Hindlimb muscle (tissue), 1 donor: ENCODE data around the gene FOXP1. TPM values are rescaled to one million over a fixed set of nuclear protein-coding genes. Genes with fewer than 3 reads are reported as not detected.

Source experiments
- DNase-seq: peaks from one replicate; pipeline ENCODE4 v3.0.0-alpha.2; 2013
- polyA plus RNA-seq: library from polyadenylated mRNA; unstranded; fragments of 120-200 nt; gene quantifications from one replicate; pipeline ENCODE4 v1.2.1, GENCODE V29; 2013; ENCODE audit not compliant: insufficient read length

FOXP1 gene
- polyA plus RNA-seq, 1 donor = 18.2 TPM

DNA sequence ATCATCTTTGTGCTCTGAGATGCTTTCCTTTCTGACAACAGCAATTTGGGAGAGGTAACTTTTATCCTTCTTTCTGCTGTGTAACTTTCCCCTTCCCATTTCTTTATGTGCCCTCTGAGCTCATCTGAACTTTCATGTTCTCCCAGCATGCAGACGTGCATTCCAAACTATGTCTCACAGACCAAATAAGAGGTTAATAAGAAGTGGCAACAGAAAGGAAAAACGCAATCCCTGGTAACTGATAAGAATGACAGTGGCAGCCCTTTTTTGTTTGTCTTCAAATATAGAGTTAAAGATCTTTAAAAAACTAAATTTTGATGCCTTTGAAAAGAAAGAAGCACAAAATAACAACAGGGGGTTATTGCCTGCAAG, 533.4 kb downstream of the FOXP1 start:
- no peak for DNase-seq

DNA sequence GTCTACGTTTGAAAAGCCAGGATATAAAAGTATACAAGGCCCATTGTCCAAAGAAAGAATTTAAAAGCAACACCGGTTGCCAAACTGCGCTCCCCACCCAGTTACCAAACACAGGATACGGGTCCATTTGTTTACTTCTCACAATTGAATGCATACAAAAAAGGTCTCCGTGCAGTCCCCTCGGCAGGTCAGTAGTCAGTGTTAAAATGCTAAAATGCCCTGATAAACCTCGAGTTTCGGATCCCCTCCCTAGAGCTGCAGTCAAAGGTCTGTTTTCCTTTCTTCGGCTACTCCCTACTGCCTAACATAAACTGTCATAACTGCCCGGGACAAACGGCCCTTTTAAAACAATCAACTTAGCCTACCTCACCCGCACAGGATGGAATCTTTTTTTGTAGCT, 534.6 kb downstream of the FOXP1 start:
- no peak for DNase-seq

DNA sequence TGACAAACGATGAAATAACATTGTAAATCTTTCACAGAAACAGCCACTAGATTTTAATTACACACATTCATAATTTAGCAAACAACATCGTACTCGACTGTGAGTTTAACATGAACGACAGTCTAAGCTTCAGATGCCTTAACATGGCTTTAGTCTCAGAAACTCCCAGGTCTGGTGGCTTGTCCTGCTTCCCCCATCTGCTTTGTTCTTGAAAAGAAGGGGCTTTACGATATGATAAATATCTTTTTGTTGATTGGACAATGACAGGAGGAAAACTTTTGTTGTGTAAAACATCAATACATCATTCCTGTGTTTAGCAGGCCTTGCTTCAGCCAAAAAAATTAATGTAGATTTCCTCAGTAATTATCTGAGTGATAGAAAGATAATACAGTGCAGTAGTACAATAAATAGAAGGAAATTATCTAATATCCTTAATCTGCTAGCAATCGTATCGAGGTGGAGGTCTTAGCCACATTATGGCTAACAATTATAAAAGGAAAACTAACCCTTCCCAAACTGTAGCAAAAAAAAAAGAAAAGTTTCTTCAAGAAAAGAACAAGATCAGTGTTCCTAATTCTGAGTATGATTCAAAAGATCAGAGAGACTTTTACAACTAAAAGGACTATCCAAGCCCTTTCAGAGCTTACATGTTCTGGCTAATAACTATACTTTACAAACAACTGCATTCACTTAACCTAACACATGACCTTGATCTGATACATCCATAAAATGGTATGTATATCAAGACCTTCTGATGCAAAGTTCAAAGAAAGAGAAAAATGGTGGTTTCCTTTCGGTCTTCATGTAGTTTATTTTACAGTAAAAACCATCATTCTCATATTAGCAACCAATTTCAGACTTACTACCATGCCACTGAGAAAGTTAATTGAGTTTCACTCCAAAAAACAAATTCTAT, 535.7 kb downstream of the FOXP1 start:
- DNase-seq = no peak

DNA sequence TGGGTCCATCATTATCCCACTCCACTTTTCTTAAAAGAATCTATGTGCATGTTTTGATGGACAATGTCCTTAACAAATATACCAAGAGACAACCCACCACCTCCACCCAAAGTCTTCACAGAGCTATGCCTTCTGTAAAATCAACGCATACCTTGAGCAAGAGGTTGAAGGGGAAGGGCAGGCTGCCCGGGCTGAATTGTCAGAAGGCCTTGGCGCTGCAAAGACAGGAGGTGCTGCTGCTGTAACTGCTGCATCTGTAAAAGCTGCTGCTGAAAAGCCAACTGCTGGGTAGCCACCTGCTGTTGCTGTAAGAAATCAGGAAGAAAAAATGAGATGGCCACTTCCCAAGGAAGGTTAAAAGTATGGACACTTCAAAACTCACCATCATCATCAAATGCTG, 536.7 kb downstream of the FOXP1 start:
- no peak for DNase-seq

DNA sequence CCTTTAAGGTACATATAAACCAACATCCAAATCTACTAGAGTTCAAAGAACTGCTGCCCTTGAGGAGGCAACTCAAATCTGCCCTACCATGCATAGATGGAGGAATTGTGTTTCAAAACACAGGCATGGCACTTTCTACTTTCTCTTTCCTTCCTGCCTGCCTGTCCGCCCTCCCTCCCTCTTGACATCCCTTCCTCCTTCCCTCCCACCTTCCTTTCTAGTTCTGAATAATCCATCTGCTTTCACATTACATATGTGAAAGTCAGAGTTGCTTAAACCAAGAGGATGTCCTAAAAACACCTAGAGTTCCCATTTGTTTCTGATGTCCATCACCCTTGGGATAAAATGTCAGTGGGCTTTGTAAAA, 537.6 kb downstream of the FOXP1 start:
- no peak for DNase-seq

DNA sequence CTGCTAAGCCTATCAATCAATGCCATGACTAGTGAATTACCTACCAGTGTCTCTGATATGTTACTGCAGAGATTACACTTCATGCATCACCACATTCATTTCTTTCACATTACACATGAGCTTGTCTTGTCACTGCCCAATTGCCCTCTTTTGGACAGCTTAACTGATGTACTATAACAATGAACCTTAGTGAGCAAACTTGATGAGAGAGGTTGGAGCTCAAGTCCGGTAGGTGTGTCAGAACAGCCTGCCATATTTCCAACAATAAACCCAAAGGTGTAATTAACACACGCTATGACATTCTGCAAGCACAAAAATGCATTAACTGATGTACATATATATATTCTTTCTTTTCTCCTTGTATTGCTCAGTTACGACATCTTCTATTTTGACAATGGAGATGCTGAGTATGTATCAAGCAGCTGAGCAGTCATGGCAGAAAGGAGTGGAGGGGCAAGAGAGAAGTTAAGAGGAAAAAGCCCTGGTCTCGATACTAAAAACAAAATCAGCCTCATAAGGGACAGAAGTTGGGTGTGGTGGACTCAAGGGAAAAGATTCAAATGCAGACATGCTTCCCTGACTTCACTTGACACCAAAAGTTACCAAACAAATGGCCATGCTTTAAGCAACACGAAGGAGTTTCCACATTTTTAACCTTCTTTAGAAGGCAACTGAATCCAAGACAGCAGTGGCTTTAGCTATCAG, 538.2 kb downstream of the FOXP1 start:
- DNase-seq = no peak

DNA sequence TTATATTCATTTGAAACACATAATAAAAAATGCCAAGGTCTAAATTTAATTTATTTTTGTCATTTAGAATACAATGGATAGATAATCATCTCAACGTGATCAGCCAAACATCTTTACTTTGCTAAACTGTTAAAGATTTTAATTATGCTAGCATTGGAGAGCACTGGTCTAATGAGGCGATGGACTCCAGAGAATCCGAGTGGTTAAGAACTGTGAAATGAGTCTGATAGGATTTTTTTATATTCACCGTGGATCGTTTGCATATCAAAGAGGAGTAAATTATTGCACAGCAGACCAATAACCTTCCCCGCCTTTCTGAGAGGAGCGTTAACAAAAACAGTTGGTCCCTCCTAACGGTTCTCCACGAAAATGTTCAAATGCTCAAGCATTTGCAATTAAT, 540.8 kb downstream of the FOXP1 start:
- no peak for DNase-seq

DNA sequence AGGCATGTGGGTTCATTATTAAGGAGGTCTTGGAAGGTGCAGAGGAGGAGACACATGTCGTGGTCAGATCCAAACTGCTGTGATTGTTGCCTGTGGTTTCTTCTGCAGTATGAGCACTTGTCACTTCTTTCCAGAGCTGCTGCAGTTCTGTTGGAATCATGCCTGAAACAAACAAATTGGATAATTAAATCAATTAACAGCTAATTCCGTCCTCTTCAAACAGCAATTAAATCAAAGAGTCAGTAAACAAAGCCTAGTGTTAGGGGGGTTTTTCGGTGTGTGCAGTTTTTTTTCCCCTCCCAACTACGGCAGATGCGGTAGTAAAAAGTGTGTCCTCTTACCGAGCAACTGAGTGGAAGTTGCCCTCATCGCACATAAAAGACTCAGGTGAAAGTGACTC, 542.2 kb downstream of the FOXP1 start:
- DNase-seq = no peak

DNA sequence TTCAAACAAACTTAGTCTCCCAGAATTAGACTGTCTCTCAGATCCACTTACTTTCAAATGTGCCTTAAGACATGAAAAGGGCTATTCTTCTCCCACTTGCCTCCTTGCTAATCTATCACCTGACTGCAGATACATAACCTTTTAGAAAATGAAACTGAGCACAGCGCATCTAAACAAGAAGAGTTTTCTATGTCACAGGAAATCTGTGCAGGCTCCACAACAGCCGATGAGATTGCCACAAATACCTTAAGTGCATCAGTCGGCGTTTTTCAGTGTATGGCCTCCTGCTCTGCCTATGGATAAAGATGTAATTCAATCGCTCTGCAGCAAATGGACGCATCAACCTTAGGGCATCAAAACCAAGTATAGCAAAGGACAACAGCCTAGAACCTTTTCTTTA, 544.2 kb downstream of the FOXP1 start:
- DNase-seq = no peak

DNA sequence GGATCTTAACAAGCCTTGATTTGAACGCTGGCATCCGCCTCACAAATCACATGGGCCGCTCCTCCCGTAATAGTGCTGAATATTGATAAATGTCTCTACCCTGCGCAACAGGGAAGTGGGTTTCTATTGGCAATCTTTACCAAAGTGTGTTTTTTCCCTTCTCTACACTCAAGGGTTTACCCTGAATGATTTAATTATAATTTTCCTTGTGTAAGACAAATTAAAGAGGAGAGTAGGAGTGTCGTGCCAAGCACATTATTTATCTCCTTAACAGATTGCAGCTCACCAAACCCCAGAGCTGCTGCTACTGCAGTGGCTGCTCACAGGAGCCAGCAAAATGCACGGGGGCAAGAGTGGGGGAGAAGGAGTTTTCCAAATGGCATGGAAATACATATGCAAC, 545.8 kb downstream of the FOXP1 start:
- no peak for DNase-seq

DNA sequence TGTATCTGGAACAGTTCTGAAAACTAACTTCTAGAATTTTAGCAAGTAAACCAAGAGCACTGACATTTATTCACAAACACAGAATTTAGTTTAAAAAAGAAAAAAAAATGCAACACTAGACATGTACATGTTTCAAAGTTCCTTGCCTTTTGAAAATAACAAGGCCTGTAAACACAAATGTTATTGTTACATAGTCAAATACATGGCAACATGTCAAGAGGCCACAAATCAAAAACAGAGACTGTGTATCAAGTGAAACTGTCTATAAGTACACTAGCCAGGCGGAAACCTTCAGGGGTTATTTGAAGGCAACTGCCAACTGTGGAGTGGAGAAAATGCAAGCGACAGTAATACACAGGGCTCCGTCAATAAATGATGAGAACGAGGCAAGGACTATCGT, 547.6 kb downstream of the FOXP1 start:
- DNase-seq = no peak

DNA sequence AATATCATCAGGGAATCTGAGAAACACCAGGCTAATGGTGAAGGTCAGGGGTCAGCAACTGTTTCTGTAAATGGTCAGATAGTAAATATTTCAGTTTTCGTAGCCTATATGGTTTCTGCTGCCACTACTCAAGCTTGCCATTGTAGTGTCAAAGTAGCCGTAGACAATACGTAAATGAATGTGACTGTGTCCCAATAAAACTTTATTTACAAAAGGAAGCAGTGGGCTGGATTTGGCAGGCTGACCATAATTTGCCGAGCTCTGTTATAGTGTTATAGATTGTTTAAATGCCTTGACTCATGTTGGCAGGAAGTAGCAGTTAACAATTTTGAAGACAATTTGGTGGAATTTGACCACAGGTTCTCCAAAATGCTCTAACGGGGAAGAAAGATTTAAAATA, 548.2 kb downstream of the FOXP1 start:
- DNase-seq = no peak

DNA sequence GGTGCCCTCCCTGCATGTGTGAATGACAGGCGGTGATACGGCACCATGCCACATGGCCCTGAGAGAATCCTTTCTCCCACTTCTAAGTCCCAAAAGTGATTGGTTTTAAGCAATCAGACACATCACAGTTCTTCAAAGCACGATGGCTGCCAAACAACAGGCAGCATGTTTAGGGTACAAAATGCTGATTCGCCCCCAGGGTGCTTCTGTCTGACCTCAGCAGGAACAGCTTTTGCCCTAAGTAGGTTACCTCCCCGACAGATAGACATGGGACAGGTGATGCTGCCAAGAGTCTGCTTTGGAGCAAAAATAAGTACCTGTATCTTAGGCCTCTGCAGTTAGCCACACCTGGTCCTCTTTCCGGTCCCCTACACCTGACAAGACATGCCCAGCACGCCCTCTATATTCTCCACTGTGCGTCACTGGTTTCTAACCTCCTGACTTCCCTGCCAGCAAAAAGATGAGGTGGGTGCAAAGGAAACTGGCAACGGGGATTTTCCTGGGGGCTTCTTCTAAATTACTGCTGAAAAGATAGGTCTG, 549.8 kb downstream of the FOXP1 start:
- no peak for DNase-seq

DNA sequence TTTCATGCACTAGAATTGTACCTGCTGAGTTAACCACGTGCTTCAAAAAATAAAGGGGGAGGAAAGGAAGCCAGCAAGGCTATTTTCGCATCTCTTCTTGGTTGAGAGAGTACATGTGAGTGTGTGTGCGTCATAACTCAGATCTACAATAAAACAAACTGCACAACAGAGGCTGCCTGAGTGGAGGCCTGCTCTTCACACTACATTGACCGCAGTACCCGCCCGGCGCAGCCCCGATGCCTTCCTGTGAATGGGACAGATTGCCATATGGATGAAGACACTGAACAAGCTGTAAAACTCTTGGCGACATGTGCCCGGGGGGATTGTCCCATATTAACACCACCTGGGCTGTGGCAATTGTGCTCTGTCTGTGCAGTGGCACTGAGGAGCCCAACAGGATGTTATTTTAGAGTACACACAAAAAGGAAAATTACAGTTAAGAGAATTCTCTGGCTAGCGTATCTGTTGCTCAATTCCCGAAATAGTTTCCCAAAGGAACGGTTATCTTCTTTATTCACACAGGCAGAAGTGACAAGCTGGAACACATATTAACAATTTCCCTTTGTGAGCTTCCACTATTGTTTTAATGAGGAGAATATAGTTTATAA, 551.5 kb downstream of the FOXP1 start:
- no peak for DNase-seq

DNA sequence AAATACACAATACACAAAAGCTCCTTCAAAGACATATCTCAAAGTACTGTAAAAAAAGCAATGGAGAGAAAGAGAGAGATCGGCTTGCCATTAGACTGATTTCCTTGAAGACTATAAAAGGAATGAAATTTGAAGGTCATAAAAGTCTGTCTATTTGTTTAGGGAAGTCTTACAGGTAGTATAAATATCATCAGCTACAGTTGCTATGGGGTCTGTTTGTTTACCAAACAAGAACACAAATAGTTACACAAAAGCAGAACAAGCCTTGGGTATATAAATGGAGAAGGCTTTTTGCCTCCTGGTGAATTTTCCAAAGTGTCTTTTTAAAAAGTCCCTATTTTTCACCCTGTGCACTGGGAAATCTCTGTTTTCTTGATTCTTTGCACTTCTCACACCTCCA, 552.3 kb downstream of the FOXP1 start:
- DNase-seq = no peak

DNA sequence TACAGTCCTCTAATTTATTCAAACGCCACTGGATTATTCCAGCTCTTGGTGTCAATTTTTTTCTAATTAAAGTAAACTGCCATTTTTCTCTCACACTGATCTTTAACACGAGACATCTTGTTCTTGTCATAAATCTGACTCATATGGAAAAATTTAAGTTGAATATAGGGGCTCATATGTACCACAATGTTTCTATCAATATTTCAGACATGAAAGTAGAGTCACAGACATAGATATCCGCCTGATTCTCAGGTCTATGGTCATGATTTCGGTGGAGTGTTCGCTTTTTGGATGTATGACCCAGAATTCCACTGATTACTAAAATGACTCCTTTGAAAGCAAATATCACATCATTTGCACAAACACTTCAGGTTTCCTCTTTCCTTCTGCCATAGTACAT, 552.8 kb downstream of the FOXP1 start:
- no peak for DNase-seq

DNA sequence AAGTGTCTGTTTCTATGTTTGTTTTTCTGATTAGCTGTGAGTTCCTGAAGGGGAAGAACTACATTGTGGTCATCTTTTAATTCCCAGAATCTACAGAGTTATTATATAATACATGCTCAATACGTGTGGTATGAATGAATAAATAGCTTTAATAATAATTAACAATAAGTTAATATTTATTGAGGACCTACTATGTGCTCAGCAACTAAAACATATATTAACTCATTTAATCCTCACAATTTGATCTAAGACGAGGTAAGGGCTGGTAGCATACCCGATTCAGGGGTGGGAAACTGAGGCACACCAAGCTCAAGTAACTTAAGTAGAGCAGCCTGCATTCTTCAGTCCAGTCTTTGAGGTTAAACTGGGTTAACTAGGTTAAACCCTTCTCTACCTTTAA, 553.8 kb downstream of the FOXP1 start:
- no peak for DNase-seq

DNA sequence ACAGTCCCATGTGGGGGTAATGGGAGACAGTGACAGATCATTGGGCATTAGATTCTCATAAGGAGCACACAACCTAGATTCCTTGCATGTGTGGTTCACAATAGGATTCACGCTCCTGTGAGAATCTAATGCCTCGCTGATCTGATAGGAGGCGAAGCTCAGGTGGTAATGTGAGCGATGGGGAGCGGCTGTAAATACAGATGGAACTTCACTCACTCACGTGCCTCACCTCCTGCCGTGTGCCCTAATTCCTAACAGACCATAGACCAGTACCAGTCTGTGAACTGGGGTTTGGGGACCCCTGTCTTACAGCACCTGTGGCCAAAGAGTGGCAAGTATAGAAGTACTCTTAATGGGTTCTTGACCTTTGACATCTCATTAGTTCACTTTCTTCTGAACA, 554.7 kb downstream of the FOXP1 start:
- no peak for DNase-seq

DNA sequence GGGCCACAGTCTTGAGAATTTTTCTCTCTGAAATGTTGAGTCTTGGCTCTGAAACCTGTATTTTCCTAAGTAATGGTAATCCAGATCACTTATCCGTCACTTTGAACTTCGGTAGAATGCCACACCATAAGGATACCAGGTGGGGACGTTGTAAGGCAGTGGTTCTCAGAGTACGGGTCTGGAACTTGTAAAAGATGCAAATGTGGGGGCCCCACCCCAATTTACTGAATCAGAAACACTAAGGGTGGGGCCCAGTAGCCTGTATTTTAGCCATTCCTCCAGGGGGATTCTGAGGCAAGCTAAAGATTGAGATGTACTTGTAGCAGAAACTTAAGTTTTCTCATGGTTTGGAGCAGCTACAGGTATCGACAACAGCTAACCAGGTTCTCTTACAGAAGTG, 555.3 kb downstream of the FOXP1 start:
- no peak for DNase-seq

DNA sequence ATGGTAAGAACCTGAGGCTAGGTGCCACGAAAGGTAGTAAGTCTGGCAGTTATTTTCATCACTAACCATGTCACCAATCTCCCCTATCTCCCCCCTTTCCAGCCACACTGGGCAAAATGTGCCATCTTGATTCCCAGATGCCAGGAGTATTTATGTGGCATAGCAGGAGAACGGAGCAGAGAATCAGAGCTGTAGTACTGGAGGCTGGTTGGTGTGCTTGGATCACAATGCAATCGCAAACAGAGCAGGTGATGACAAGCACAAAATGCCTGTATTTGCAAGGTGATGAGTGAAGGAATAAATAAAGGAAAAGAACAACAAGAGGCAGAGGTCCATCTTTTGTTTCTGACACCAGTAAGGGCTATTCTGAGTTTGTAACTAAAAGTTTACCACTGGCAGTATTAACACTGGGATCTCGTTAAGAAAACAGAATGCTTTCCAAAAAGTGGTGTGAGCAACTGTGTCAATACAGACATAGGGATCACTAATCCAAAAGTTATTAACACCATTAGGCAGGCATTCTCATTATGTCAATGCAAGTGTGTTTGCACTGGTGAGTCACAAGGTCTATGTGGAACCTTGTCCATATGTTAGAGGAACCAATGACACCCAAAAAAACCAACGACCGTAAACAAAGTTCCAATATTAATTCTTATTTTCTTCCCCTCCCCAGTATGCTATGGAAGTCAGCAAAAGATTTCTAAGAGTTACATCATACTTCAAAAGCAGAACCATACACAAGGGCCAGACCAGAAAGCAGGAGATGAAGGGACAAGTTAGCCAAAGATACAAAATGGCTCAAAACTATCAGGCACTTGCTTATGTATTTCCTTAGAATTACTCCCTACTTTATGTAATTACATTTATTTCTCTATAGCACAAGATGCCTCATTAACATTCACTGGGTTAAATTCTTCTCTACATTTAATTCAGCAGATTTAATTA, 556.6 kb downstream of the FOXP1 start:
- DNase-seq = no peak

DNA sequence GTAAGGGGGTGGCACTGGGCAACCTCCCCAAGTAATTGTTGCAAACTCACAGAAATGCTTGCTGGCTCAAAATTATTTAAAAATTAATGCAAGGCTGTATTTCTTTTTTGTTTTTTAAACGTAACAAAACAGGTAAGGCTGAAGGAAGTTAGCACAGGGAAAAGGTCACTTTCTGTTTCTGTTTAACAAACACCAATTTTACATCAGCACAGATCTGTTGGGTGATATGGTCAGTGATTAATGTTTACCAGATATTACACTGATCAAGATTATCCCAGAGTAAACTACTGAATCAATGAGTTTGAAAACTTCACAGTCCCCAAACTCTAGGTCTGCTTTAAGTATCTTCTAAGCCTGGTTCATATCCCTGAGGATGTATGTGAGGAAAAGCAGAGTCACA, 558.0 kb downstream of the FOXP1 start:
- DNase-seq = no peak

DNA sequence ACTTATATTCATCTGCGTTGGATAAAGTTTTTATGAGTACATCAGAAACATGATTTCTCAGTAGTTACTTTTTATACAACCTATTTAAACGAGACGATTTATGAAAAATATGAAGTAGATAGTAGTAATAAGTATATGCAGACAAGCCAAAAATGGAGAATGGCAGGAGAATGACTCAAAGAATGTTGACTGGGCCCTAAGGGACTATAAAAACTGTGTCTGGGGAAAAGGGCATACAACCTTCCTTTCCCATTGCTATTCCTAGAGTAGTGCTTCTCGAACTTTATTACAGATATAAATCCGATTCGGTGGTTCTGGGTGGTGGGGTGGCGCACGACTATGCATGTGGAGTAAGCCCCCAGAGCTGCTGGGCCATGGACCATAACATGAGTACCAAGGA, 558.5 kb downstream of the FOXP1 start:
- no peak for DNase-seq
